MM.1S (cell line): ENCODE results near the gene PPP5C.

Experiments used
- EZH2 ChIP-seq: fragments of 300-600 bp; sonication (generic); optimal IDR thresholded peaks from 2 replicates; pipeline ENCODE3; 2017; ENCODE audit warnings: low read depth, mild to moderate bottlenecking, antibody characterized with exemption, low read length, mixed read lengths
- TF ChIP-seq, protein P1 (sequence below): fragments of 300-600 bp; sonication (generic); IDR thresholded peaks from 2 replicates; pipeline ENCODE4 v1.5.1; 2016; ENCODE audit warnings: antibody characterized with exemption, low read length, mixed read lengths

DNA sequence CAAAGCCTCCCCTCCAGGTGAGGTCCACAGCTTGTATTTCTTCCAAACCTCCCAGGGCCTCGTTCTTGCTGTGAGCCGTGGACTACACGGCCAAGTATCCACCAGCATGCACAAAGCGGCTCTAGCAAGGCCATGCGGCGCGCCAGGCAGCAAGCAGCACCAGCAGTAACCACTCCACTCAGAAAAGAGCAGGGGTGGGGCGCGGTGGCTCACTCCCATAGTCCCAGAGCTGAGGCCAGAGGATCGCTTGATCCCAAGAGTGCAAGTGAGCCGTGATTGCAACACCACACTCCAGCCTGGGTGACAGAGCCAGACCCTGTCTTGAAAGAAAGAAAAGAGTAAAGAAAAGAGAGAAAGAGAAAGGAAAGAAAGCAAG lies 61.8 kb downstream of the PPP5C start:
- TF ChIP-seq, protein P1, sequence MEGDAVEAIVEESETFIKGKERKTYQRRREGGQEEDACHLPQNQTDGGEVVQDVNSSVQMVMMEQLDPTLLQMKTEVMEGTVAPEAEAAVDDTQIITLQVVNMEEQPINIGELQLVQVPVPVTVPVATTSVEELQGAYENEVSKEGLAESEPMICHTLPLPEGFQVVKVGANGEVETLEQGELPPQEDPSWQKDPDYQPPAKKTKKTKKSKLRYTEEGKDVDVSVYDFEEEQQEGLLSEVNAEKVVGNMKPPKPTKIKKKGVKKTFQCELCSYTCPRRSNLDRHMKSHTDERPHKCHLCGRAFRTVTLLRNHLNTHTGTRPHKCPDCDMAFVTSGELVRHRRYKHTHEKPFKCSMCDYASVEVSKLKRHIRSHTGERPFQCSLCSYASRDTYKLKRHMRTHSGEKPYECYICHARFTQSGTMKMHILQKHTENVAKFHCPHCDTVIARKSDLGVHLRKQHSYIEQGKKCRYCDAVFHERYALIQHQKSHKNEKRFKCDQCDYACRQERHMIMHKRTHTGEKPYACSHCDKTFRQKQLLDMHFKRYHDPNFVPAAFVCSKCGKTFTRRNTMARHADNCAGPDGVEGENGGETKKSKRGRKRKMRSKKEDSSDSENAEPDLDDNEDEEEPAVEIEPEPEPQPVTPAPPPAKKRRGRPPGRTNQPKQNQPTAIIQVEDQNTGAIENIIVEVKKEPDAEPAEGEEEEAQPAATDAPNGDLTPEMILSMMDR, result no peak
- TF ChIP-seq EZH2, result no peak
